Duodenal mucosa (tissue), 2 donors: Measurements from ENCODE around the gene MAPK14.

ENCODE experiments used
- H3K27ac ChIP-seq: one replicate; pipeline ENCODE4 v1.7.0; 2013; ENCODE audit warnings: low read depth, low read length
- H3K27me3 ChIP-seq, 2 donors: one replicate each; pipeline ENCODE4 v1.7.0; 2013; ENCODE audit warnings: low read length in 2 of 2, control low read depth in 1 of 2; ENCODE audit not compliant: insufficient read depth in 2 of 2, control insufficient read depth in 1 of 2
- H3K36me3 ChIP-seq, 2 donors: one replicate each; pipeline ENCODE4 v1.7.0; 2013; ENCODE audit warnings: low read length in 2 of 2, control low read depth in 1 of 2; ENCODE audit not compliant: insufficient read depth in 2 of 2, control insufficient read depth in 1 of 2
- H3K4me1 ChIP-seq, 2 donors: one replicate each; pipeline ENCODE4 v1.7.0; 2013; ENCODE audit warnings: low read length in 2 of 2, control low read depth in 1 of 2; ENCODE audit not compliant: insufficient read depth in 2 of 2, control insufficient read depth in 1 of 2
- H3K4me3 ChIP-seq, 2 donors: one replicate each; pipeline ENCODE4 v1.7.0; 2013; ENCODE audit warnings: low read length in 2 of 2, low read depth in 1 of 2
- H3K9ac ChIP-seq, 2 donors: one replicate each; pipeline ENCODE4 v1.7.0; 2013; ENCODE audit warnings: low read length in 2 of 2, low read depth in 1 of 2
- H3K9me3 ChIP-seq, 2 donors: one replicate each; pipeline ENCODE4 v1.7.0; 2013; ENCODE audit warnings: low read length in 2 of 2, control low read depth in 1 of 2; ENCODE audit not compliant: control insufficient read depth in 1 of 2

The MAPK14 gene

DNA sequence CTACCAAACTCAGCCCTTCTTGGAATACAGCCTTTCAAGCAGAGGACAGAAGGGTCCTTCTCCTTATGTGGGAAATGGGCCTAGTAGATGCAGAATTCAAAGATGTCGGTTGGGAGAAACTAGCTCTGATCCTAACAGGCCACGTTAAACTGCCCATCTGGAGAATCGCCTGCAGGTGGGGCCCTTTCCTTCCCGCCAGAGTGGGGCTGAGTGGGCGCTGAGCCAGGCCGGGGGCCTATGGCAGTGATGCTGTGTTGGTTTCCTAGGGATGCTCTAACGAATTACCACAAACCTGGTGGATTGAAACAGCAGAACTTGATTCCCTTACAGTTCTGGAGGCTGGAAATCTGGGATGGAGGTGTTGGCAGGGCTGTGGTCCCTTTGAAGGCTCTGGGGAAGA lies 111.8 kb downstream of the MAPK14 start:
- no peak overlapping the region for H3K4me3 ChIP-seq
- H3K9me3 ChIP-seq = no peaks in the 10 kb centered on the region
- no peak overlapping the region for H3K27ac ChIP-seq
- H3K9ac ChIP-seq = no peak overlapping the region
- H3K27me3 ChIP-seq = no peaks in the 10 kb centered on the region
- no peaks in the 10 kb centered on the region for H3K4me1 ChIP-seq
- H3K36me3 ChIP-seq = peaks cover 37 to 47% of the 10 kb centered on the region in 2 donors

DNA sequence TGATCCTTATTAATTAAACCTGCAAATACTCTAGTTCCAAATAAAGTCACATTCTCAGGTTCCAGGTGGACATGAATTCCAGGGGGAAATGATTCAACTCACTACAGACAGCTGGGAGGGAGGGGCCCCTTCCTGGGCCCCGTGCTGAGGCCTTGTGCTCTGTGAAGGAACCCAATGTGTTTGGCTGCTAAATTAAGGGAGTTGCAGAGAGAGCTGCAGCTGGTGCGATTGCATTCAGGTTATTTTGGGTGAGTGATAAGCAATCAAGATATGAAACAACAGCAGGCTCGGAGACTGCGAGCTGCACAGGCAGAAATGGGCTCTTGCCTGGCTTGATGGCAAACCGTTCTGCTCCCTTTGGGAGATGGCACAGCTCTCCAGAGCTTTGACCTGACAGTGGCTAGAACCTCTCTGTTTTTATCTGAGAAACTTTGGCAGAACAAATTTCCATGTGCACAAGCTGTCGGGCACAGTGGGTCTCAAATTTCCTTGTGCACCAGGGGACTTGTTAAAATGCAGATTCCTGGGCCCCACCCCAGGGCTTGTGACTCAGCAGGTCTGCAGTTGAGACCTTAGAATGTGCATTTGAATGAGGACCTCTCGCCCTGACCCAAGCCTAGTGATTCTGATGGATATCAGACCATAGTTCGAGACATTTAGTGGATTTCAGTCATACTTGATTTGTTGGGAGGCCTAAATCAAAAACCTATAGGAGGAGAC lies 112.5 kb downstream of the MAPK14 start:
- Histone ChIP-seq H3K4me1 (no peaks in the 10 kb centered on the region), H3K9ac (no peak overlapping the region), H3K27me3 (no peaks in the 10 kb centered on the region), H3K36me3 (peaks cover 37 to 44% of the 10 kb centered on the region in 2 donors), H3K27ac (no peak overlapping the region), H3K4me3 (no peak overlapping the region), H3K9me3 (no peaks in the 10 kb centered on the region)

DNA sequence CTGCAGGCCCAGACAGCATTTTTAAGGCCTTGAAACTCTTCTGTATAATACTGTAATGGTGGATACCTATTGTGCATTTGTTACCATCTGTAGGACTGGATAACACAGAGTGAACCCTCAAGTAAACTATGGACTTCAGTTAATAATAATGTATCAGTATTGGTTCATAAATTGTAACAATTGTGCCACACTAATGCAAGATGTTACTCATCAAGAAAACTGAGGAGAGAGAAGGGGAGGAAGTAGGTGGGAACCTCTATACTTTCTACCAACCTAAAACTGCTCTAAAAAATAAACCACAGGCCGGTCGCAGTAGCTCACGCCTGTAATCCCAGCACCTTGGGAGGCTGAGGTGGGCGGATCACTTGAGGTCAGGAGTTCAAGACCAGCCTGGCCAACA lies 113.5 kb downstream of the MAPK14 start:
- Histone ChIP-seq H3K4me3 (no peak overlapping the region), H3K27ac (no peak overlapping the region), H3K4me1 (no peaks in the 10 kb centered on the region), H3K9ac (no peak overlapping the region), H3K36me3 (peaks cover 30 to 35% of the 10 kb centered on the region in 2 donors), H3K27me3 (no peaks in the 10 kb centered on the region), H3K9me3 (no peaks in the 10 kb centered on the region)

- Histone ChIP-seq H3K4me1 (peaks cover 0 to under 1% of the 10 kb centered on the region in 2 donors), H3K9me3 (no peaks in the 10 kb centered on the region), H3K27me3 (no peaks in the 10 kb centered on the region), H3K9ac (no peak overlapping the region), H3K36me3 (peaks cover 24 to 28% of the 10 kb centered on the region in 2 donors), H3K27ac (no peak overlapping the region), H3K4me3 (no peak overlapping the region)
Measured at GRCh38 chr6:36141961-36142360, 114.4 kb downstream of the MAPK14 start.

GRCh38 chr6:36142971-36143838 lies 115.6 kb downstream of the MAPK14 start:
- peaks cover 20 to 25% of the 10 kb centered on the region in 2 donors for H3K36me3 ChIP-seq

DNA sequence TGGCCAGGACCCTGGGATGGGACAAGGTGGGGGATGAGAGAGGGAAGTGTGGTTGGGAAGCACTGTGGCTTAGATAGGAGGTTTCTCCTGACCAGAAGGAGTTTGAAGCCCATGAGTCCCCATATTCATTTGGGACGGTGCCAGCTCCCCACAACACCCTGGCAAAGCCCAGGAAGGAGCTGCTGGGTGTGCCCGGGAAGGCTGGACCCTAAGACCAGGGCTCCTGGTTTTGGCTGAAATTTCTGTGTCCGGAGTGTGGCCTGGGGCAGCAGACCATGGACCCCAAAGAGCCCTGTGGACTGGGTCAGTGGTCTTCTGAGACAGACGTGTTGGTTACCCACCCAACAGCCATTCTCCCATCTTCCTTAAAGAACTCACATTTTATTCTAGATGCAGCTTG lies 117.9 kb downstream of the MAPK14 start:
- Histone ChIP-seq H3K27me3 (no peaks in the 10 kb centered on the region), H3K4me1 (peaks cover 6% of the 10 kb centered on the region in 2 donors), H3K9ac (no peak overlapping the region)

More at GRCh38 chr6:36142971-36143838, 115.6 kb downstream of the MAPK14 start:
- peaks cover 6% of the 10 kb centered on the region in 2 donors for H3K4me1 ChIP-seq
- no peaks in the 10 kb centered on the region for H3K9me3 ChIP-seq
- no peaks in the 10 kb centered on the region for H3K27me3 ChIP-seq
- no peak overlapping the region for H3K27ac ChIP-seq
- no peak overlapping the region for H3K4me3 ChIP-seq
- no peak overlapping the region for H3K9ac ChIP-seq

GRCh38 chr6:36147294-36147693 lies 119.7 kb downstream of the MAPK14 start:
- Histone ChIP-seq H3K9ac (no peak overlapping the region), H3K36me3 (no peaks in the 10 kb centered on the region), H3K27ac (no peak overlapping the region), H3K9me3 (no peaks in the 10 kb centered on the region), H3K27me3 (no peaks in the 10 kb centered on the region), H3K4me1 (peaks cover 6% of the 10 kb centered on the region in 2 donors), H3K4me3 (no peak overlapping the region)

More for the DNA sequence above, 117.9 kb downstream of the MAPK14 start:
- H3K9me3 ChIP-seq = no peaks in the 10 kb centered on the region
- no peak overlapping the region for H3K4me3 ChIP-seq
- H3K27ac ChIP-seq = no peak overlapping the region
- peaks cover 5% of the 10 kb centered on the region in 2 donors for H3K36me3 ChIP-seq

DNA sequence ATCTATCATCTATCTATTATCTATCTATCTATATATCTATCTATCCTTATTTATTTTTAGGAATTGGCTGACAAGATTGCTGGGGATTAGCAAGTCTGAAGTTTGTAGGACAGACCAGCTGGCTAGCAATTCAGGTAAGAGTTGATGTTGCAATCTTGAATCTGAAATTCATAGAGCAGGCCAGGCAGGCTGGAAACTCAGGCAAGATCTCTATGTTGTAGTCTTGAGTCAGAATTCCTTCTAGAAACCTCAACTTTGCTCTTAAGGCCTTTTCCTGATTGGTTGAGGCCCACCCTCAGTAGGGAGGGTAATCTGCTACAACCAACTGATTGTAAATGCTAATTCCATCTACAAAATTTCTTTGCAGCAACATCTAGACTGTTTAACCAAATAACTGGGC lies 121.9 kb downstream of the MAPK14 start:
- Histone ChIP-seq H3K9me3 (no peaks in the 10 kb centered on the region), H3K4me3 (no peak overlapping the region), H3K9ac (no peak overlapping the region), H3K27me3 (no peaks in the 10 kb centered on the region), H3K4me1 (peaks cover 6% of the 10 kb centered on the region in 2 donors), H3K27ac (no peak overlapping the region), H3K36me3 (no peaks in the 10 kb centered on the region)

DNA sequence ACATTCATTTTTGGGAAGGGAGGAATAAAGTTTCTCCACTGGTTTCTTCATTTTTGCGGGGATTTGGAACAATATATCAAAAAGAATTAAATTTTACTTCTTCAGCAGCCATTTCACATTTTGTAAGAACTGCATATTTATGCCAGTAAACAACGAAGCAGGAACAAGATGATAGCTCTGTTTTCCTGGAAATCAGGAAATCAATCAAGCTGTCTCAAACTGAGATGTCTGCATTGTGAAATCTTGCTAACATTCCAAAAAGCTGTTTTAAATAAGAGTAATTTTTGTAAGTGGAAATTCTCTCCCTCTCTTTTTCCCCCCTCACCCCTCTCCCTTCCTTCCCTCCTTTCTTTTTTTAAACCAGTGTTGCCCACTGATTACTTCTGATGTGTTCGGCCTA lies 122.7 kb downstream of the MAPK14 start:
- H3K27me3 ChIP-seq = no peaks in the 10 kb centered on the region
- H3K9me3 ChIP-seq = no peaks in the 10 kb centered on the region
- H3K4me3 ChIP-seq = no peak overlapping the region
- no peak overlapping the region for H3K9ac ChIP-seq
- H3K4me1 ChIP-seq = peaks cover 6% of the 10 kb centered on the region in 2 donors
- no peaks in the 10 kb centered on the region for H3K36me3 ChIP-seq
- H3K27ac ChIP-seq = no peak overlapping the region

DNA sequence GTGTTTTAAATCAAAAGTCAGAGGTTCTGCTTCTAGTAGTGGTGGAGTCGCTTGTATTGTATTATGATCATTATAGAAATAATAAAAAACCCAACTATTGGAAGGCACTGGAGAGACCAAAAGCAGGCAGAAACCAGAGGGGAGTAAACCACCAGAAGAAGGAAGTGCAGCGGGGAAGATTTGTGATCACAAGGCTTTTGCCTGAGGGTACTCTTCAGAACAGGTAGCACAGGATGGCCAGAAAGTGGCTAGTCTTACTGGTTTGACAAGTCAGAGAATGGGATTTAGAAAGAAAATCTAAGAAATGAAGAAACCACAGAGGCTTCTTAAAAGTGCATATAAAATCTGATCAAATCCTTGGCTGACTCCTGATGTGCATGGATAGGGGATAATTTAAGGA lies 126.7 kb downstream of the MAPK14 start:
- Histone ChIP-seq H3K4me1 (no peaks in the 10 kb centered on the region), H3K9me3 (no peaks in the 10 kb centered on the region), H3K27ac (no peak overlapping the region), H3K27me3 (no peaks in the 10 kb centered on the region), H3K4me3 (no peak overlapping the region), H3K36me3 (no peaks in the 10 kb centered on the region), H3K9ac (no peak overlapping the region)
